Karpas-422 (cell line): ENCODE data around the gene HSPD1. TPM values are rescaled to one million over a fixed set of nuclear protein-coding genes. Genes with fewer than 3 reads are reported as not detected.
"Not testable (repeated sequence)": the region's sequence is repeated elsewhere in the genome, so short reads cannot be mapped to it uniquely, and the experiment has no call there.

Source experiments
- DNase-seq: peaks from one replicate; pipeline ENCODE4 v3.0.0-alpha.2; 2015
- H2AFZ ChIP-seq: fragments of 200-600 bp; sonication (generic); 2 replicates; pipeline ENCODE4 v1.6.1; 2014; ENCODE audit warnings: antibody characterized with exemption, low read length, mixed read lengths
- H3K27ac ChIP-seq: fragments of 200-600 bp; sonication (generic); 2 replicates; pipeline ENCODE4 v1.5.1; 2014; ENCODE audit warnings: mild to moderate bottlenecking, low read length, moderate library complexity
- H3K27me3 ChIP-seq: fragments of 200-600 bp; sonication (generic); 2 replicates; pipeline ENCODE4 v1.6.1; 2014; ENCODE audit warnings: low read length, mixed read lengths
- H3K36me3 ChIP-seq: fragments of 200-600 bp; sonication (generic); 2 replicates; pipeline ENCODE4 v1.6.1; 2014; ENCODE audit warnings: low read length, mixed read lengths; ENCODE audit not compliant: insufficient read depth
- H3K4me1 ChIP-seq: fragments of 200-600 bp; sonication (generic); 2 replicates; pipeline ENCODE4 v1.6.1; 2014; ENCODE audit warnings: mild to moderate bottlenecking, low read length, mixed read lengths
- H3K4me2 ChIP-seq: fragments of 200-600 bp; sonication (generic); 2 replicates; pipeline ENCODE4 v1.6.1; 2014; ENCODE audit warnings: low read length, low read depth, mild to moderate bottlenecking; ENCODE audit not compliant: poor library complexity, severe bottlenecking
- H3K4me3 ChIP-seq: fragments of 200-600 bp; sonication (generic); 2 replicates; pipeline ENCODE4 v1.5.1; 2014; ENCODE audit warnings: mild to moderate bottlenecking, antibody characterized with exemption, low read length, mixed read lengths
- H3K79me2 ChIP-seq: fragments of 200-600 bp; sonication (generic); 2 replicates; pipeline ENCODE4 v1.6.1; 2014; ENCODE audit warnings: mild to moderate bottlenecking, low read length, mixed read lengths
- H3K9ac ChIP-seq: fragments of 200-600 bp; sonication (generic); 2 replicates; pipeline ENCODE4 v1.6.0; 2014; ENCODE audit warnings: low read length
- H3K9me2 ChIP-seq: fragments of 200-600 bp; sonication (generic), shearing (Covaris generic); replicated peaks from 2 replicates; pipeline ENCODE4 v1.6.0; 2014; ENCODE audit warnings: mild to moderate bottlenecking, low read length, moderate library complexity; ENCODE audit not compliant: insufficient read depth
- H3K9me3 ChIP-seq: fragments of 300-700, 200-600 bp; sonication (generic); 2 replicates; pipeline ENCODE4 v1.6.1; 2014; ENCODE audit warnings: low read length, mixed read lengths
- H4K20me1 ChIP-seq: fragments of 200-600 bp; sonication (generic); 2 replicates; pipeline ENCODE4 v1.6.1; 2014; ENCODE audit warnings: mild to moderate bottlenecking, antibody characterized with exemption, low read length, low read depth; ENCODE audit not compliant: insufficient read depth
- total RNA-seq: library from RNA; depleted of rRNA; stranded (reverse); fragments of >200 nt; shearing (Covaris generic); gene quantifications from 2 replicates; pipeline ENCODE4 v1.2.3, GENCODE V29; 2014; ENCODE audit warnings: low replicate concordance

Gene HSPD1
- total RNA-seq, 1 experiment from 2014 or later: 246 TPM

DNA sequence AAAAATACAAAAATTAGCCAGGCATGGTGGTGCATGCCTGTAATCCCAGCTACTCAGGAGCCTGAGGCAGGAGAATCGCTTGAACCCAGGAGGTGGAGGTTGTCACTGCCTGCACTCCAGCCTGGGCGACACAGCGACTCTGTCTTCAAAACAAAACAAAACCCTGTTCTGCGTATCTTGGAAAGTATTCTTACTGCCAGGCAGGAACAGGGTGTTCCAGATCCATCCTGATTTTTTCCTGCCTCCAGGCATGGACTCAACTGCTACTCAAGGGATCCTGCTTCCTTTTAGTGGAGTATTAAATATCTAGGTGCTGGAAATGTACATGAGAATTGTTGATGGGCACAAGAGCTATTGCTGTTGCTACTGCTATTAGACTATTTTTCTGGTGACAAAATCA lies 12.3 kb downstream of the HSPD1 start:
- no peaks in the 10 kb centered on the region for H3K9me3 ChIP-seq
- peaks cover 61% of the 10 kb centered on the region for H3K36me3 ChIP-seq
- no peaks in the 10 kb centered on the region for H3K4me1 ChIP-seq
- H3K9ac ChIP-seq: no peak overlapping the region
- H3K79me2 ChIP-seq: no peaks in the 10 kb centered on the region
- no peak overlapping the region for H3K27ac ChIP-seq
- H3K27me3 ChIP-seq: no peaks in the 10 kb centered on the region
- no peak overlapping the region for H2AFZ ChIP-seq
- no peak overlapping the region for H3K4me2 ChIP-seq
- no peak overlapping the region for H3K4me3 ChIP-seq
- no peak for DNase-seq
- peaks cover 3% of the 10 kb centered on the region; the same call in 1 of the 2 replicates for H4K20me1 ChIP-seq
- H3K9me2 ChIP-seq: no peaks in the 10 kb centered on the region

GRCh38 chr2:197486175-197486574 lies 13.5 kb downstream of the HSPD1 start:
- Histone ChIP-seq H3K27me3 (no peaks in the 10 kb centered on the region), H3K79me2 (no peaks in the 10 kb centered on the region), H3K9me2 (no peaks in the 10 kb centered on the region), H3K4me2 (no peak overlapping the region), H3K4me1 (no peaks in the 10 kb centered on the region), H3K4me3 (no peak overlapping the region), H3K27ac (no peak overlapping the region), H3K36me3 (peaks cover 50% of the 10 kb centered on the region), H3K9me3 (no peaks in the 10 kb centered on the region), H2AFZ (no peak overlapping the region), H3K9ac (no peak overlapping the region), H4K20me1 (0 out of 2 replicates have a peak, but pooled peaks cover 3% of the 10 kb centered on the region)
- no peak for DNase-seq

DNA sequence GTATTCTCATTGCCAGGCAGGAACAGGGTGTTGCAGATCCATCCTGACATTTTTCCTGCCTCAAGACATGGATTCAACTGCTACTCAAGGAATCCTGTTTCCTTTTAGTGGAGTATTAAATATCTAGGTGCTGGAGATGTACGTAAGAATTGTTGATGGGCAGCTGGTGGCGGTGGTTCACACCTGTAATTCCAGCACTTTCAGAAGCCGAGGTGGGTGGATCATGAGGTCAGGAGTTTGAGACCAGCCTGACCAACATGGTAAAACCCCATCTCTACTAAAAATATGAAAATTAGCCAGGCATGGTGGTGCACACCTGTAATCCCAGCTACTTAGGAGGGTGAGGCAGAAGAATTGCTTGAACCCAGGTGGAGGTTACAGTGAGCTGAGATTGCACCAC lies 15.4 kb downstream of the HSPD1 start:
- H2AFZ ChIP-seq, H3K4me3 ChIP-seq, DNase-seq, H3K27ac ChIP-seq, H3K4me1 ChIP-seq, H3K9me3 ChIP-seq, H3K27me3 ChIP-seq, H3K79me2 ChIP-seq, H3K9ac ChIP-seq, H4K20me1 ChIP-seq, H3K4me2 ChIP-seq, H3K9me2 ChIP-seq: not testable (repeated sequence)
- peaks cover 32% of the 10 kb centered on the region for H3K36me3 ChIP-seq

- Histone ChIP-seq H3K4me2 (no peak overlapping the region), H3K9ac (no peak overlapping the region), H2AFZ (no peak overlapping the region), H3K4me1 (no peaks in the 10 kb centered on the region), H3K27me3 (no peaks in the 10 kb centered on the region), H3K27ac (no peak overlapping the region), H3K79me2 (no peaks in the 10 kb centered on the region), H4K20me1 (no peaks in the 10 kb centered on the region), H3K9me3 (no peaks in the 10 kb centered on the region), H3K4me3 (no peak overlapping the region), H3K9me2 (no peaks in the 10 kb centered on the region), H3K36me3 (peaks cover under 1% of the 10 kb centered on the region; the same call in 1 of the 2 replicates)
- no peak for DNase-seq
Measured at GRCh38 chr2:197480165-197481036, 19.2 kb downstream of the HSPD1 start.

DNA sequence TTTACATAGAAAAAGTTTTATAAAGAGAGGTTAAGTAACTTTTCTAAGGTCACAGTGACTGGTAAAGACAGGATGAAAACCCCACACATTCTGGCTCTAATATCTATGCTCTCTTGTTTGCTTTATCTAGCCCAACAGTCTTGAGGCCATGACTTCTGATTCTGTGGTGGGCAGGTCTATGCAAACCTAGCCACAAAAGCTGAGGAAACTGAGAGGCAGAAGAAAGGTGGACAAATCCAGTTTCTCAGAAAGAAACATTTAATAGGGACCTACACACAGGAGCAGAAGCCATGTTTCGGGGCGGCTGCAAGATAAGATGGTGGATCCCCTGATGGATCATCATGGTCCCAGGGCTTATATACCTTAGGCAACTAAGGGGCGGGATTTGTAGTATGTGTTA lies 21.8 kb downstream of the HSPD1 start:
- H3K4me1 ChIP-seq: no peaks in the 10 kb centered on the region
- no peak overlapping the region for H3K4me3 ChIP-seq
- H2AFZ ChIP-seq: no peak overlapping the region
- DNase-seq: no peak
- H3K9me3 ChIP-seq: no peaks in the 10 kb centered on the region
- no peaks in the 10 kb centered on the region for H3K79me2 ChIP-seq
- H3K9ac ChIP-seq: no peak overlapping the region
- H3K4me2 ChIP-seq: no peak overlapping the region
- no peak overlapping the region for H3K27ac ChIP-seq
- no peaks in the 10 kb centered on the region for H3K27me3 ChIP-seq
- no peaks in the 10 kb centered on the region for H3K9me2 ChIP-seq
- peaks cover 19% of the 10 kb centered on the region for H3K36me3 ChIP-seq
- H4K20me1 ChIP-seq: no peaks in the 10 kb centered on the region

DNA sequence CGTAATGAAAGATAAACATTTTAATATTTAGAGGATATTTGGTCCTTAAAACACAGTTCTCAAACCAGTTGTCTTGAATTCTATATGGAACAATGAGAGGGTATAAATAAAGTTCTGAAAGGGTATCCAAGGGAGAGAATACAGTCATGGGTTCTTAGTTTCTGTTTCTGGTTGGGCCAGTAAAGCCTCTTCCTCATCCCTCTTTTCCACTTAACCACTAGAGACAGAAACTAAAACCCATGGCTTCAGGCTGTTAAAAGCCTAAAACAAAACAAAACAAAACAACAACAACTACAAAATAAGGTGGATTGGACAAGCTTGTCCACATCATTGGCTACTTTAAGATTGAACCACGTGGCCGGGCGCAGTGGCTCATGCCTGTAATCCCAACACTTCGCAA lies 27.5 kb downstream of the HSPD1 start:
- no peak overlapping the region for H3K4me2 ChIP-seq
- H3K4me1 ChIP-seq: no peaks in the 10 kb centered on the region
- no peaks in the 10 kb centered on the region for H3K9me3 ChIP-seq
- peaks cover 50% of the 10 kb centered on the region for H3K36me3 ChIP-seq
- peaks cover 5% of the 10 kb centered on the region; the same call in 1 of the 2 replicates for H3K79me2 ChIP-seq
- DNase-seq: no peak
- H2AFZ ChIP-seq: no peak overlapping the region
- no peaks in the 10 kb centered on the region for H4K20me1 ChIP-seq
- H3K27ac ChIP-seq: no peak overlapping the region
- H3K27me3 ChIP-seq: no peaks in the 10 kb centered on the region
- no peaks in the 10 kb centered on the region for H3K9me2 ChIP-seq
- H3K9ac ChIP-seq: no peak overlapping the region
- H3K4me3 ChIP-seq: no peak overlapping the region

DNA sequence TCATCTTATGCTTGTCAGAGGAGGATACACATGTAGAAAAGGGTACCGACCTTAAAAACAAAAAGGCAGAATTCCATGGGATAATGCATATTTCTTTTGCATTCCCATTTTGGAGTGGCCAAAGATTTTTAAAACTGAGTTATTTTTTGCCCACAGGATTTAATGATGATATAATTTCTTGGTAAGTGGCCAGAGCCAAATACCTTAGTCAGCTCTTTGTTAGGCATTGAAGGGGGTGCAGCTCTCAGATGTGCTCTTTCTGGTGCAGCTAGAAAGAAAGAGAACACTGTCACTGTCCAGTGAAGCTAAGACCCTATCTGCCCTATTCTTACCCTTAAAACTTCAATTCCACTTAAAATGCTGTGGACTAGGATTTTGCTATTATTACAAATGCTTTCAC lies 35.5 kb downstream of the HSPD1 start:
- H3K4me3 ChIP-seq: no peak overlapping the region

DNA sequence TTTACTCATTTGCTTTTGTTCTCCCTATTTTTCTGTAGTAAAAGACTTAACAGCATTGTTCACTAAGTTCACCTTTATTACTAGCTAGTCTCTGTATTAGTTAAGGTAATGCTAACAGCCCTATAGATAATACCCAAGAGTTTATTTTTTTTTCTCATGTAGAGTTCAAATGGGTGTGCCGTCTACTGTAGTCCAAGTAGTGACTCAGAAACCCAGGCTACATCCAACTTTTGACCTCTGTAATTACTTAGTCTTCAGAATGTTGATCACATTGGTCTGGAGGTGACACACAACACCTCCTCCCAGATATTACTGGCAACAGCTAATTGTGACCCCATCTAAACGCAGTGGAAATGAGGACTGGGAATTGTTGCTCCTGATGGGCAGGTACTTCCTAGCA lies 38.6 kb downstream of the HSPD1 start:
- H3K9ac ChIP-seq: no peak overlapping the region
- no peak overlapping the region for H2AFZ ChIP-seq
- no peaks in the 10 kb centered on the region for H3K9me3 ChIP-seq
- no peak overlapping the region for H3K27ac ChIP-seq
- H3K4me3 ChIP-seq: no peak overlapping the region
- H3K9me2 ChIP-seq: no peaks in the 10 kb centered on the region
- 0 out of 2 replicates have a peak, but pooled peaks cover 4% of the 10 kb centered on the region for H4K20me1 ChIP-seq
- H3K27me3 ChIP-seq: no peaks in the 10 kb centered on the region
- H3K79me2 ChIP-seq: peaks cover 57% of the 10 kb centered on the region
- no peaks in the 10 kb centered on the region for H3K4me1 ChIP-seq
- no peak for DNase-seq
- no peak overlapping the region for H3K4me2 ChIP-seq
- H3K36me3 ChIP-seq: peaks cover 23% of the 10 kb centered on the region

More for the DNA sequence above, 35.5 kb downstream of the HSPD1 start:
- Histone ChIP-seq H3K4me1 (no peaks in the 10 kb centered on the region), H3K27ac (no peak overlapping the region), H3K9ac (no peak overlapping the region), H3K4me2 (no peak overlapping the region), H2AFZ (no peak overlapping the region), H4K20me1 (no peaks in the 10 kb centered on the region), H3K27me3 (no peaks in the 10 kb centered on the region), H3K79me2 (peaks cover 33% of the 10 kb centered on the region), H3K9me3 (no peaks in the 10 kb centered on the region), H3K9me2 (no peaks in the 10 kb centered on the region), H3K36me3 (peaks cover 35% of the 10 kb centered on the region)
- no peak for DNase-seq
